GM23338 (cell line): ENCODE measurements around the gene FOXK2. TPM values are rescaled to one million over a fixed set of nuclear protein-coding genes. Genes with fewer than 3 reads are reported as not detected.

ENCODE experiments used
- ATAC-seq: fragments of 200-7000 bp; cut with Tn5 transposase; 3 replicates; pipeline ENCODE4 v1.9.1; 2020
- DNase-seq: peaks from one replicate; pipeline ENCODE4 v3.0.0-alpha.2; 2015; ENCODE audit warnings: low spot score
- H2AFZ ChIP-seq: fragments of 200-600 bp; sonication (generic); 2 replicates; pipeline ENCODE4 v1.8.0; 2016; ENCODE audit warnings: antibody characterized with exemption, mild to moderate bottlenecking, moderate library complexity
- H3F3A ChIP-seq: fragments of 200-600 bp; sonication (generic); replicated peaks from 2 replicates; pipeline ENCODE4 v1.8.0; 2017; ENCODE audit warnings: antibody characterized with exemption, mixed run types, low read depth
- H3K27ac ChIP-seq: fragments of 200-600 bp; sonication (generic); 2 replicates; pipeline ENCODE4 v1.6.1; 2016; ENCODE audit warnings: low read depth
- H3K27me3 ChIP-seq: fragments of 200-600 bp; sonication (generic); 2 replicates; pipeline ENCODE4 v1.8.0; 2016; ENCODE audit warnings: mild to moderate bottlenecking, mixed run types, moderate library complexity; ENCODE audit not compliant: insufficient read depth
- H3K36me3 ChIP-seq: fragments of 200-600 bp; sonication (generic); 2 replicates; pipeline ENCODE4 v1.8.0; 2016; ENCODE audit warnings: mild to moderate bottlenecking; ENCODE audit not compliant: insufficient read depth
- H3K4me1 ChIP-seq: fragments of 200-600 bp; sonication (generic); 2 replicates; pipeline ENCODE4 v1.8.0; 2016; ENCODE audit warnings: mild to moderate bottlenecking, moderate library complexity; ENCODE audit not compliant: insufficient read depth
- H3K4me2 ChIP-seq: fragments of 200-600 bp; sonication (generic); 2 replicates; pipeline ENCODE4 v1.7.1; 2017; ENCODE audit warnings: mixed run types
- H3K4me3 ChIP-seq: fragments of 200-600 bp; sonication (generic); 2 replicates; pipeline ENCODE4 v1.6.1; 2016; ENCODE audit warnings: mixed run types
- H3K79me2 ChIP-seq: fragments of 200-600 bp; sonication (generic); replicated peaks from 2 replicates; pipeline ENCODE4 v1.8.0; 2017; ENCODE audit warnings: mild to moderate bottlenecking; ENCODE audit not compliant: insufficient read depth
- H3K9me2 ChIP-seq: fragments of 200-600 bp; sonication (generic); 2 replicates; pipeline ENCODE4 v1.8.0; 2017; ENCODE audit not compliant: insufficient read depth
- H4K20me1 ChIP-seq: fragments of 200-600 bp; sonication (generic); replicated peaks from 2 replicates; pipeline ENCODE4 v1.8.0; 2017; ENCODE audit warnings: mild to moderate bottlenecking; ENCODE audit not compliant: insufficient read depth
- H3K27ac Mint-ChIP-seq: 2 replicates; pipeline ENCODE4 v1.8.0; 2020; ENCODE audit warnings: inconsistent platforms, mild to moderate bottlenecking, moderate library complexity, mixed read lengths
- H3K27me3 Mint-ChIP-seq: 3 replicates; pipeline ENCODE4 v1.8.0; 2022; ENCODE audit warnings: low read depth, mild to moderate bottlenecking, moderate library complexity, mixed read lengths, inconsistent platforms; ENCODE audit not compliant: insufficient read depth, poor library complexity
- H3K36me3 Mint-ChIP-seq: 3 replicates; pipeline ENCODE4 v1.8.0; 2021; ENCODE audit warnings: low read depth, mild to moderate bottlenecking, inconsistent platforms, moderate library complexity, mixed read lengths
- H3K4me1 Mint-ChIP-seq: 3 replicates; pipeline ENCODE4 v1.8.0; 2020; ENCODE audit warnings: mild to moderate bottlenecking, inconsistent platforms, mixed read lengths
- H3K4me3 Mint-ChIP-seq: 3 replicates; pipeline ENCODE4 v1.8.0; 2021; ENCODE audit warnings: moderate library complexity, mild to moderate bottlenecking, inconsistent platforms, mixed read lengths
- H3K9me3 Mint-ChIP-seq: 3 replicates; pipeline ENCODE4 v1.8.0; 2020; ENCODE audit warnings: moderate library complexity, mild to moderate bottlenecking, inconsistent platforms, mixed read lengths
- CREB1 ChIP-seq: fragments of 250-450 bp; sonication (Bioruptor Pico); IDR thresholded peaks from 2 replicates; pipeline ENCODE4 v1.5.0; 2020; ENCODE audit warnings: low read depth, mild to moderate bottlenecking, moderate library complexity
- CTCF ChIP-seq, 2 experiments: fragments of 200-600 bp in 1 of 2; sonication (generic) in 1 of 2; conservative IDR thresholded peaks; 2 replicates each; pipeline versions ENCODE4 v1.5.1 to v1.6.1; 2016 to 2017; ENCODE audit warnings: antibody characterized with exemption in 2 of 2, low read depth in 2 of 2, mild to moderate bottlenecking in 2 of 2, moderate library complexity in 1 of 2
- ETS1 ChIP-seq: IDR thresholded peaks from 2 replicates; pipeline ENCODE4 v1.6.1; 2016; ENCODE audit warnings: antibody characterized with exemption
- EZH2 ChIP-seq: fragments of 200-600 bp; sonication (generic); IDR thresholded peaks from one replicate; pipeline ENCODE4 v1.8.0; 2017; ENCODE audit warnings: antibody characterized with exemption, mild to moderate bottlenecking, low read depth; ENCODE audit not compliant: unreplicated experiment
- EZH2phosphoT487 ChIP-seq: fragments of 200-600 bp; sonication (generic); IDR thresholded peaks from one replicate; pipeline ENCODE4 v1.8.1; 2018; ENCODE audit warnings: antibody characterized with exemption; ENCODE audit not compliant: unreplicated experiment
- JUNB ChIP-seq: IDR thresholded peaks from one replicate; pipeline ENCODE4 v1.6.1; 2016; ENCODE audit warnings: antibody characterized with exemption; ENCODE audit not compliant: unreplicated experiment
- NANOG ChIP-seq: IDR thresholded peaks from 2 replicates; pipeline ENCODE4 v1.6.1; 2016; ENCODE audit warnings: antibody characterized with exemption, borderline replicate concordance
- POLR2AphosphoS5 ChIP-seq: IDR thresholded peaks from 2 replicates; pipeline ENCODE4 v1.6.1; 2016; ENCODE audit warnings: antibody characterized with exemption, low read depth
- REST ChIP-seq: IDR thresholded peaks from one replicate; pipeline ENCODE4 v1.6.1; 2018; ENCODE audit warnings: antibody characterized with exemption; ENCODE audit not compliant: unreplicated experiment
- STAT1 ChIP-seq: IDR thresholded peaks from one replicate; pipeline ENCODE4 v1.6.1; 2016; ENCODE audit warnings: antibody characterized with exemption; ENCODE audit not compliant: unreplicated experiment
- ZNF114 ChIP-seq: fragments of 250-450 bp; sonication (Bioruptor Pico); IDR thresholded peaks from 2 replicates; pipeline ENCODE4 v1.5.0; 2020; ENCODE audit warnings: mild to moderate bottlenecking, moderate library complexity
- ZNF331 ChIP-seq: fragments of 250-450 bp; sonication (Bioruptor Pico); IDR thresholded peaks from 2 replicates; pipeline ENCODE4 v1.5.0; 2020; ENCODE audit warnings: low read depth, mild to moderate bottlenecking, moderate library complexity
- ZNF462 ChIP-seq: fragments of 250-450 bp; sonication (Bioruptor Pico); IDR thresholded peaks from 2 replicates; pipeline ENCODE4 v1.5.0; 2020; ENCODE audit warnings: mild to moderate bottlenecking, moderate library complexity
- polyA plus RNA-seq: library from polyadenylated mRNA; unstranded; fragments of >200 nt; fragmentation: Nextera tagmentation; extraction: Ambion mirVana; gene quantifications from 2 replicates; pipeline ENCODE4 v1.2.1, GENCODE V29; 2016
- total RNA-seq: library from RNA; depleted of rRNA; stranded (reverse); fragments of >200 nt; shearing (Covaris generic); gene quantifications from 2 replicates; pipeline ENCODE4 v1.2.3, GENCODE V29; 2014

The FOXK2 gene
- total and polyA plus RNA-seq, 2 experiments from 2014 or later: 12.3 to 66.0 TPM

- H3F3A ChIP-seq: no peaks in the 10 kb centered on the region
- H4K20me1 ChIP-seq: peaks cover 3% of the 10 kb centered on the region; the same call in 1 of the 2 replicates
- peaks cover 7% of the 10 kb centered on the region for H3K4me1 Mint-ChIP-seq
- no peak overlapping the region for H3K4me3 ChIP-seq
- no peaks in the 10 kb centered on the region for H3K27me3 ChIP-seq
- no peaks in the 10 kb centered on the region for H3K9me3 Mint-ChIP-seq
- H3K79me2 ChIP-seq: no peaks in the 10 kb centered on the region
- H3K27ac Mint-ChIP-seq: no peak overlapping the region
- no peak overlapping the region for H3K27ac ChIP-seq
- TF ChIP-seq ZNF331: no peak
- TF ChIP-seq EZH2: no peak
- no peak for TF ChIP-seq ETS1
- no peak for TF ChIP-seq ZNF114
- no peak for TF ChIP-seq CREB1
- TF ChIP-seq POLR2AphosphoS5: no peak
- TF ChIP-seq CTCF (conservative IDR thresholded peaks at IDR 0.05; ENCODE audit: low read depth in 2 of 2): no peak
- no peak for TF ChIP-seq REST
- TF ChIP-seq STAT1: no peak
- TF ChIP-seq EZH2phosphoT487: no peak
- no peak for TF ChIP-seq ZNF462 (CRISPR knock-in tag)
- TF ChIP-seq JUNB: no peak
- no peak for TF ChIP-seq NANOG
- peaks cover 4% of the 10 kb centered on the region; the same call in 1 of the 2 replicates for H3K4me1 ChIP-seq
- H3K4me2 ChIP-seq: no peak overlapping the region
- peaks cover 8% of the 10 kb centered on the region for H3K27me3 Mint-ChIP-seq
- H3K4me3 Mint-ChIP-seq: no peak overlapping the region
- H3K36me3 Mint-ChIP-seq: peaks cover 68% of the 10 kb centered on the region
- DNase-seq: no peak
- peaks cover 10% of the 10 kb centered on the region for H3K36me3 ChIP-seq
- no peak for ATAC-seq
- no peaks in the 10 kb centered on the region for H3K9me2 ChIP-seq
- no peak overlapping the region for H2AFZ ChIP-seq
These were observed 96.6 kb downstream of the FOXK2 start for GRCh38 chr17:82616021-82616711.
